ENCODE results near the gene CD52. TPM values are rescaled to one million over a fixed set of nuclear protein-coding genes. Genes with fewer than 3 reads are reported as not detected.

Gene CD52
- total RNA-seq, 2 experiments from 2014 or later, result 582 to 608 TPM

- intact Hi-C loops (cut with DNase I, micrococcal nuclease), result no loop called here
- ATAC-seq (ENCODE audit: poor library complexity) (no peak), DNase-seq (peak in 4 of 14 experiments; percentile 23 to 60 (median 50))
- Histone ChIP-seq H3K9me3 (ENCODE audit: control insufficient read depth in 1 of 2, insufficient read depth in 1 of 2, low read length in 2 of 2) (no peaks in the 10 kb centered on the region), H3K27me3 (ENCODE audit: control insufficient read depth in 1 of 2, insufficient read depth in 2 of 2, low read length in 2 of 2) (no peaks in the 10 kb centered on the region), H3K4me3 (ENCODE audit: low read length) (peak overlapping the region; percentile 99), H3K36me3 (ENCODE audit: insufficient read depth, low read length) (peaks cover 43% of the 10 kb centered on the region), H3K27ac (ENCODE audit: low read depth in 1 of 2, low read length in 2 of 2) (peak overlapping the region; percentile 65 to 82), H3K4me1 (ENCODE audit: insufficient read depth, low read length) (peaks cover 73% of the 10 kb centered on the region)
- Mint-ChIP-seq H3K4me3 (peak overlapping the region; percentile 96), H3K27ac (peak overlapping the region; percentile 86), H3K9me3 (no peaks in the 10 kb centered on the region), H3K27me3 (no peaks in the 10 kb centered on the region), H3K36me3 (ENCODE audit: low read depth) (peaks cover 56% of the 10 kb centered on the region), H3K4me1 (ENCODE audit: low read depth) (peaks cover 84% of the 10 kb centered on the region)
- ChIA-PET POLR2A (interaction anchor here (0.7 to 17.6 kb wide), 15 partner anchors 8 to 194 kb away, joined by 3 to 977 read pairs (median 6); partner anchors contain the start of genes CEP85, DHDDS, HMGN2 and SH3BGRL3), CTCF (interaction anchor here (0.9 to 12.0 kb wide), 9 partner anchors 10 to 149 kb away, joined by 3 to 223 read pairs (median 6); partner anchors contain the start of genes CEP85, SH3BGRL3, UBXN11 and ZNF593)
- TF ChIP-seq, protein P1, sequence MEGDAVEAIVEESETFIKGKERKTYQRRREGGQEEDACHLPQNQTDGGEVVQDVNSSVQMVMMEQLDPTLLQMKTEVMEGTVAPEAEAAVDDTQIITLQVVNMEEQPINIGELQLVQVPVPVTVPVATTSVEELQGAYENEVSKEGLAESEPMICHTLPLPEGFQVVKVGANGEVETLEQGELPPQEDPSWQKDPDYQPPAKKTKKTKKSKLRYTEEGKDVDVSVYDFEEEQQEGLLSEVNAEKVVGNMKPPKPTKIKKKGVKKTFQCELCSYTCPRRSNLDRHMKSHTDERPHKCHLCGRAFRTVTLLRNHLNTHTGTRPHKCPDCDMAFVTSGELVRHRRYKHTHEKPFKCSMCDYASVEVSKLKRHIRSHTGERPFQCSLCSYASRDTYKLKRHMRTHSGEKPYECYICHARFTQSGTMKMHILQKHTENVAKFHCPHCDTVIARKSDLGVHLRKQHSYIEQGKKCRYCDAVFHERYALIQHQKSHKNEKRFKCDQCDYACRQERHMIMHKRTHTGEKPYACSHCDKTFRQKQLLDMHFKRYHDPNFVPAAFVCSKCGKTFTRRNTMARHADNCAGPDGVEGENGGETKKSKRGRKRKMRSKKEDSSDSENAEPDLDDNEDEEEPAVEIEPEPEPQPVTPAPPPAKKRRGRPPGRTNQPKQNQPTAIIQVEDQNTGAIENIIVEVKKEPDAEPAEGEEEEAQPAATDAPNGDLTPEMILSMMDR (IDR thresholded peaks at IDR 0.05), result no peak
Observed at GRCh38 chr1:26318338-26319064, 743 bp downstream of the CD52 start.

- Histone ChIP-seq H3K27ac (ENCODE audit: low read depth in 1 of 2, low read length in 2 of 2) (peak overlapping the region; percentile 52 to 82), H3K4me1 (ENCODE audit: insufficient read depth, low read length) (peaks cover 52% of the 10 kb centered on the region), H3K4me3 (ENCODE audit: low read length) (peak overlapping the region; percentile 99), H3K36me3 (ENCODE audit: insufficient read depth, low read length) (peaks cover 58% of the 10 kb centered on the region), H3K27me3 (ENCODE audit: control insufficient read depth in 1 of 2, insufficient read depth in 2 of 2, low read length in 2 of 2) (no peaks in the 10 kb centered on the region), H3K9me3 (ENCODE audit: control insufficient read depth in 1 of 2, insufficient read depth in 1 of 2, low read length in 2 of 2) (no peaks in the 10 kb centered on the region)
- DNase-seq, result no peak
- H3K27ac Mint-ChIP-seq, result peak overlapping the region; percentile 86
- intact Hi-C loops (cut with DNase I, micrococcal nuclease), result loop anchor here (1.0 to 5.0 kb wide), 10 partner anchors 15 to 210 kb away; partner anchors contain the start of genes C1orf232 (in 2 of the 2), ZNF593 (in 2 of the 2), PDIK1L (in 1 of the 2) and UBXN11 (in 1 of the 2)
- ATAC-seq (ENCODE audit: poor library complexity), result peak; percentile 1
- peaks cover 66% of the 10 kb centered on the region for H3K4me1 Mint-ChIP-seq (ENCODE audit: low read depth)
- H3K36me3 Mint-ChIP-seq (ENCODE audit: low read depth), result peaks cover 65% of the 10 kb centered on the region
- ChIA-PET CTCF (interaction anchor here (1.0 to 12.0 kb wide), 12 partner anchors 13 to 151 kb away, joined by 3 to 223 read pairs (median 13); partner anchors contain the start of genes CEP85, SH3BGRL3, UBXN11 and ZNF593), POLR2A (interaction anchor here (1.0 to 17.6 kb wide), 15 partner anchors 9 to 151 kb away, joined by 3 to 977 read pairs (median 4); partner anchors contain the start of genes CEP85, DHDDS, SH3BGRL3 and UBXN11)
- TF ChIP-seq, protein P1 (IDR thresholded peaks at IDR 0.05), result no peak
- peak overlapping the region; percentile 97 for H3K4me3 Mint-ChIP-seq
- H3K9me3 Mint-ChIP-seq, result no peaks in the 10 kb centered on the region
- H3K27me3 Mint-ChIP-seq, result no peaks in the 10 kb centered on the region
Observed at GRCh38 chr1:26320896-26321295, 3.1 kb downstream of the CD52 start.

DNA sequence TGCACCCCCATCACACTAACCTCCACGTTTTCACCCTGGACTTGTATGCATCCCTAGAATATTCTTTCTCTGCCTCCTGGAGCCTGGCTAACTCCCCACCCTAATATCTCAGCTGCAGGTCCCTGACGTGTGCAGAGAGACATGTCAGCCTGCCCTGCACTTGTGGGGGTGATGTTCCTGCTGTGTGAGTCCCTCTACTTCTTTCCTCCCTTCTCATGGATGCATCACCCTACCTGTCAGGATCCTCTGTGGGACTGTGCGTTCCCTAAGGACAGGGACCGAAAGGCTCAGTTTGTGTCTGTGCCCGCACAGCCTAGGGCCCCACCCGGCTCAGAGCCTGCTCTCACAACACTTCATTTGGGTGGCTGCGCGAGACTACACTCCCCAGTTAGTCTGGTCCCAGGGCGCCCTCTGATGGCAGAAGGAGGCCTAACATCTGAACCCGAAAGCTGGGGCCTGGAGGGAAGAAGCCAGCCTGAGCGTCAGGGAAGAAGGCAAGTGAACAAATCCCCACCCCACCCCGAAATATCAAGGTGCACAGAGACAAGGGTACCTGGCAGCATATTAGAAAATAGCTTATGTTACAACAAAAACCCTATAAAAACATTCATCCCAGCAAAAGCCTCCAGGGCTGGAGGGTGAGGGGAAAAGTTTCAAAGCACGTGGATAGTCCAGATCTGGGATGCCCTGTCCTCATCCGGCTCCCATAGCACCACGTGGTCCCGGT lies 3.7 kb downstream of the CD52 start:
- Mint-ChIP-seq H3K36me3 (ENCODE audit: low read depth) (peaks cover 66% of the 10 kb centered on the region), H3K4me3 (peak overlapping the region; percentile 97), H3K27ac (peak overlapping the region; percentile 86), H3K27me3 (no peaks in the 10 kb centered on the region), H3K4me1 (ENCODE audit: low read depth) (peaks cover 60% of the 10 kb centered on the region), H3K9me3 (no peaks in the 10 kb centered on the region)
- TF ChIP-seq, protein P1 (IDR thresholded peaks at IDR 0.05), result peak; percentile 93
- Histone ChIP-seq H3K4me3 (ENCODE audit: low read length) (peak overlapping the region; percentile 99), H3K9me3 (ENCODE audit: control insufficient read depth in 1 of 2, insufficient read depth in 1 of 2, low read length in 2 of 2) (no peaks in the 10 kb centered on the region), H3K36me3 (ENCODE audit: insufficient read depth, low read length) (peaks cover 58% of the 10 kb centered on the region), H3K27me3 (ENCODE audit: control insufficient read depth in 1 of 2, insufficient read depth in 2 of 2, low read length in 2 of 2) (no peaks in the 10 kb centered on the region), H3K4me1 (ENCODE audit: insufficient read depth, low read length) (peaks cover 47% of the 10 kb centered on the region), H3K27ac (ENCODE audit: low read depth in 1 of 2, low read length in 2 of 2) (peak overlapping the region; percentile 52 to 82)
- POLR2A ChIA-PET, result interaction anchor here (0.6 to 17.6 kb wide), 24 partner anchors 8 to 217 kb away, joined by 3 to 977 read pairs (median 4); partner anchors contain the start of genes CEP85, DHDDS, SH3BGRL3 and UBXN11
- intact Hi-C loops (cut with DNase I, micrococcal nuclease), result loop anchor here (1.0 to 5.0 kb wide), 10 partner anchors 15 to 211 kb away; partner anchors contain the start of genes C1orf232 (in 2 of the 2), ZNF593 (in 2 of the 2), PDIK1L (in 1 of the 2) and UBXN11 (in 1 of the 2)
- DNase-seq (peak; percentile 90 to 99 (median 94)), ATAC-seq (ENCODE audit: poor library complexity) (peak; percentile 76)
- CTCF ChIA-PET, result interaction anchor here (0.6 to 12.0 kb wide), 31 partner anchors 9 to 152 kb away, joined by 3 to 223 read pairs (median 5); partner anchors contain the start of genes CEP85, SH3BGRL3, UBXN11 and ZNF593
